MM.1S (cell line): Measurements from ENCODE around the gene CTSZ.

Experiments
- DNase-seq: peaks from one replicate; pipeline ENCODE4 v3.0.0-alpha.2; 2015
- H2AFZ ChIP-seq: fragments of 300-600 bp; sonication (generic); 2 replicates; pipeline ENCODE4 v1.6.0; 2016; ENCODE audit warnings: antibody characterized with exemption, low read length
- H3F3A ChIP-seq: fragments of 300-600 bp; sonication (generic); 2 replicates; pipeline ENCODE4 v1.6.1; 2016; ENCODE audit warnings: mild to moderate bottlenecking, antibody characterized with exemption, low read length, moderate library complexity, mixed read lengths; ENCODE audit not compliant: insufficient read depth
- H3K27ac ChIP-seq: fragments of 300-600 bp; sonication (generic); 2 replicates; pipeline ENCODE4 v1.5.1; 2016; ENCODE audit warnings: mild to moderate bottlenecking, low read length
- H3K27me3 ChIP-seq: fragments of 300-600 bp; sonication (generic); replicated peaks from 2 replicates; pipeline ENCODE4 v1.6.0; 2016; ENCODE audit warnings: low read length; ENCODE audit not compliant: insufficient read depth
- H3K36me3 ChIP-seq: fragments of 300-600 bp; sonication (generic); replicated peaks from 2 replicates; pipeline ENCODE4 v1.6.1; 2016; ENCODE audit warnings: mild to moderate bottlenecking, low read length, mixed read lengths; ENCODE audit not compliant: insufficient read depth
- H3K4me1 ChIP-seq: fragments of 300-600 bp; sonication (generic); 2 replicates; pipeline ENCODE4 v1.6.1; 2016; ENCODE audit warnings: low read length, mixed read lengths
- H3K4me2 ChIP-seq: fragments of 300-600 bp; sonication (generic); 2 replicates; pipeline ENCODE4 v1.6.0; 2016; ENCODE audit warnings: low read depth, low read length
- H3K4me3 ChIP-seq: fragments of 300-600 bp; sonication (generic); 2 replicates; pipeline ENCODE4 v1.5.1; 2016; ENCODE audit warnings: low read length, mixed read lengths
- H3K79me2 ChIP-seq: fragments of 300-600 bp; sonication (generic); 2 replicates; pipeline ENCODE4 v1.6.1; 2016; ENCODE audit warnings: mixed run types, low read length, mixed read lengths
- H3K9ac ChIP-seq: fragments of 300-600 bp; sonication (generic); 2 replicates; pipeline ENCODE4 v1.6.1; 2016; ENCODE audit warnings: low read length, mixed read lengths
- H3K9me2 ChIP-seq: fragments of 300-600 bp; sonication (generic); replicated peaks from 2 replicates; pipeline ENCODE4 v1.6.1; 2016; ENCODE audit warnings: mild to moderate bottlenecking, low read length, mixed read lengths; ENCODE audit not compliant: insufficient read depth
- H3K9me3 ChIP-seq: fragments of 300-600 bp; sonication (generic); replicated peaks from 2 replicates; pipeline ENCODE4 v1.6.1; 2016; ENCODE audit warnings: mild to moderate bottlenecking, low read length, mixed read lengths; ENCODE audit not compliant: insufficient read depth
- H4K20me1 ChIP-seq: fragments of 300-600 bp; sonication (generic); 2 replicates; pipeline ENCODE4 v1.6.1; 2016; ENCODE audit warnings: mild to moderate bottlenecking, low read length, moderate library complexity, mixed read lengths; ENCODE audit not compliant: insufficient read depth
- CTCF ChIP-seq: fragments of 300-600 bp; sonication (generic); IDR thresholded peaks from 2 replicates; pipeline ENCODE4 v1.5.1; 2016; ENCODE audit warnings: antibody characterized with exemption, low read length, mixed read lengths
- EZH2 ChIP-seq: fragments of 300-600 bp; sonication (generic); optimal IDR thresholded peaks from 2 replicates; pipeline ENCODE3; 2017; ENCODE audit warnings: low read depth, mild to moderate bottlenecking, antibody characterized with exemption, low read length, mixed read lengths
- EZH2phosphoT487 ChIP-seq: fragments of 300-600 bp; sonication (generic); IDR thresholded peaks from 2 replicates; pipeline ENCODE4 v1.6.1; 2018; ENCODE audit warnings: antibody characterized with exemption, low read length

CTSZ gene

GRCh38 chr20:59015411-59015810, 8.4 kb upstream of the CTSZ start:
- no peaks in the 10 kb centered on the region for H3K9me2 ChIP-seq
- no peak for DNase-seq
- no peaks in the 10 kb centered on the region for H3K27me3 ChIP-seq
- H2AFZ ChIP-seq, result no peak overlapping the region
- no peaks in the 10 kb centered on the region; the same call in 1 of the 2 replicates for H3F3A ChIP-seq
- H3K4me1 ChIP-seq, result peaks cover 12% of the 10 kb centered on the region
- no peak overlapping the region for H3K4me2 ChIP-seq
- no peak overlapping the region for H3K4me3 ChIP-seq
- no peak overlapping the region for H3K9ac ChIP-seq
- no peaks in the 10 kb centered on the region for H3K9me3 ChIP-seq
- no peaks in the 10 kb centered on the region for H3K36me3 ChIP-seq
- H4K20me1 ChIP-seq, result no peaks in the 10 kb centered on the region
- no peaks in the 10 kb centered on the region for H3K79me2 ChIP-seq
- TF ChIP-seq EZH2 (no peak), CTCF (no peak), EZH2phosphoT487 (no peak)
- no peak overlapping the region for H3K27ac ChIP-seq

GRCh38 chr20:59014680-59015389, 7.8 kb upstream of the CTSZ start:
- H3K4me2 ChIP-seq, result no peak overlapping the region
- DNase-seq, result no peak

DNA sequence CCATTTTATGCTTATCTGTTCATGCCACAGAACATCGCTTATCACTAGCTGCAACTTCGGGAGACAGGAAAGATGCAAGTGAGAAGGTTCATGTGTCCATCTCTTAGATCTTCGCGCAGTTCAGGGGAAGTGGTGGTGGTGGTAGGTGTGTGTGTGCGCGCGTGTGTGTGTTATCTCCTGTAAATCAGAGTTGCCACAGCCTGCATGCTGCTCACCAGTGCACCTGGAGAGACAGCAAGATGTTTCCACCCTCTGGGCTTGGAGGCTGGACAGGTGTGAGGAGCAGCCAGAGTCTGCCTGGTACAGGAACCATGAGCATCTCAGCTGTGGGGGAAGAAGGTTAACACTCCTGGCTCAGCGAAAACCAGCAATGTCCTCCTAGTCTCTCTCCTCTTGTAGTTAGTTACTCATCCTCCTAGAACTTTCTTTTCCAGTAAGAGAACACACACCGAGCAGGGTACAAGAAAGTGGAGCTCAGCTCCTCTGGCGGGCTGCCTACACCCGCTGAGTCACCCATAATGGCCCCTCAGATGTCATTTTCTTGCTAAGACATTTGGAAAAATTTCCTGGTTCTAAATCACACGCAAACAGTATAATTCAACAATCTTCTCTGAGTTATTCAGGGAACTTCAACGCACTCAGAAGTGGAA, 7.0 kb upstream of the CTSZ start:
- Histone ChIP-seq H3K4me3 (no peak overlapping the region), H3K9me2 (no peaks in the 10 kb centered on the region), H3K27me3 (no peaks in the 10 kb centered on the region), H3K79me2 (no peaks in the 10 kb centered on the region), H3F3A (no peaks in the 10 kb centered on the region; the same call in 1 of the 2 replicates), H3K4me2 (no peak overlapping the region), H3K4me1 (peaks cover 12% of the 10 kb centered on the region), H4K20me1 (no peaks in the 10 kb centered on the region), H3K36me3 (no peaks in the 10 kb centered on the region), H2AFZ (no peak overlapping the region), H3K27ac (no peak overlapping the region), H3K9me3 (no peaks in the 10 kb centered on the region), H3K9ac (no peak overlapping the region)
- DNase-seq, result no peak
- TF ChIP-seq EZH2, result no peak
- TF ChIP-seq CTCF, result no peak
- TF ChIP-seq EZH2phosphoT487, result no peak

More at GRCh38 chr20:59014680-59015389, 7.8 kb upstream of the CTSZ start:
- H3K4me1 ChIP-seq, result peaks cover 12% of the 10 kb centered on the region
- no peaks in the 10 kb centered on the region for H3K36me3 ChIP-seq
- TF ChIP-seq EZH2 (no peak), CTCF (no peak), EZH2phosphoT487 (no peak)
- no peak overlapping the region for H2AFZ ChIP-seq
- no peak overlapping the region for H3K9ac ChIP-seq
- no peak overlapping the region for H3K27ac ChIP-seq
- no peak overlapping the region for H3K4me3 ChIP-seq
- no peaks in the 10 kb centered on the region for H3K9me3 ChIP-seq
- no peaks in the 10 kb centered on the region for H4K20me1 ChIP-seq
- no peaks in the 10 kb centered on the region for H3K9me2 ChIP-seq
- H3F3A ChIP-seq, result no peaks in the 10 kb centered on the region; the same call in 1 of the 2 replicates
- no peaks in the 10 kb centered on the region for H3K79me2 ChIP-seq
- no peaks in the 10 kb centered on the region for H3K27me3 ChIP-seq
